HCT116 (cell line): ENCODE measurements around the gene USP47. TPM values are rescaled to one million over a fixed set of nuclear protein-coding genes. Genes with fewer than 3 reads are reported as not detected.

ENCODE experiments used
- ATAC-seq: fragments of 200-7000 bp; cut with Tn5 transposase; 2 replicates; pipeline ENCODE4 v1.9.1; 2020; ENCODE audit warnings: mild to moderate bottlenecking, moderate library complexity
- BruUV-seq: library from RNA; stranded (reverse); fragments of 400-500 nt; replicated peaks from 2 replicates; lab custom pipeline; 2021; lab: Mats Ljungman, UMichigan
- CTCF ChIA-PET: fragments of 300-600 bp; sonication (Branson Sonifier 250); formaldehyde crosslinking; loops from one replicate; lab custom pipeline; 2021; ENCODE audit warnings: antibody characterized with exemption; lab: Charles Lee
- POLR2A ChIA-PET: fragments of 300-600, 350-600 bp; sonication (Branson Sonifier 250); formaldehyde crosslinking; loops from one replicate; lab custom pipeline; 2021; ENCODE audit warnings: antibody characterized with exemption; lab: Charles Lee
- RAD21 ChIA-PET, 2 experiments: fragments of 300-600 bp; sonication (Branson Sonifier 250); formaldehyde crosslinking; loops; one replicate each; lab custom pipeline; 2023; ENCODE audit warnings: low total read pairs in 2 of 2; ENCODE audit not compliant: uncharacterized antibody in 2 of 2, unreplicated experiment in 2 of 2, low non-redundant PET in 1 of 2; lab: Charles Lee
- DNase-seq: peaks from one replicate; pipeline ENCODE4 v3.0.0-alpha.2; 2010; ENCODE audit warnings: low read depth, low spot score
- H2AFZ ChIP-seq: fragments of 200-600 bp; shearing (Covaris generic), sonication (generic); 2 replicates; pipeline ENCODE4 v1.6.1; 2017; ENCODE audit warnings: low read depth, mixed run types, mixed read lengths, antibody characterized with exemption, low read length; ENCODE audit not compliant: poor library complexity, severe bottlenecking
- H3K27ac ChIP-seq: 2 replicates; pipeline ENCODE4 v1.5.1; 2012; ENCODE audit warnings: low read depth, low read length
- H3K27me3 ChIP-seq: fragments of 200-600 bp; sonication (generic); 2 replicates; pipeline ENCODE4 v1.6.1; 2016; ENCODE audit warnings: mixed run types, low read length, mixed read lengths; ENCODE audit not compliant: insufficient read depth
- H3K36me3 ChIP-seq, 2 experiments: fragments of 200-500 bp in 1 of 2; fragments of 200-600 bp in 1 of 2; sonication (Bioruptor generic) in 1 of 2; sonication (generic) in 1 of 2; 2 replicates each; pipeline versions ENCODE4 v1.5.1 to v1.6.1; 2014 to 2016; ENCODE audit warnings: low read length in 2 of 2, inconsistent platforms in 1 of 2, mixed read lengths in 1 of 2, mixed run types in 1 of 2; ENCODE audit not compliant: insufficient read depth in 2 of 2, control insufficient read depth in 1 of 2
- H3K4me1 ChIP-seq, 2 experiments: fragments of 200-600 bp in 1 of 2; sonication (generic) in 1 of 2; 2 replicates each; pipeline versions ENCODE4 v1.5.1 to v1.6.1; 2012 to 2017; ENCODE audit warnings: low read length in 2 of 2, inconsistent platforms in 1 of 2, mild to moderate bottlenecking in 1 of 2, mixed read lengths in 1 of 2, mixed run types in 1 of 2, moderate library complexity in 1 of 2; ENCODE audit not compliant: insufficient read depth in 2 of 2, control insufficient read depth in 1 of 2
- H3K4me2 ChIP-seq: fragments of 200-600 bp; sonication (generic); 2 replicates; pipeline ENCODE4 v1.6.1; 2017; ENCODE audit warnings: mixed run types, low read length, mixed read lengths
- H3K4me3 ChIP-seq, 2 experiments: fragments of 200-600 bp in 1 of 2; sonication (generic) in 1 of 2; replicated peaks in 1 of 2; 2 replicates each; pipeline ENCODE4 v1.5.1; 2011 to 2016; ENCODE audit warnings: low read length in 2 of 2, control low read depth in 1 of 2, low read depth in 1 of 2, mild to moderate bottlenecking in 1 of 2, mixed read lengths in 1 of 2, mixed run types in 1 of 2
- H3K79me2 ChIP-seq: fragments of 200-600 bp; sonication (generic); 2 replicates; pipeline ENCODE4 v1.6.1; 2017; ENCODE audit warnings: mild to moderate bottlenecking, mixed run types, low read length, moderate library complexity, mixed read lengths; ENCODE audit not compliant: insufficient read depth
- H3K9ac ChIP-seq: fragments of 200-600 bp; sonication (generic); 2 replicates; pipeline ENCODE4 v1.6.1; 2016; ENCODE audit warnings: low read length, mixed read lengths
- H3K9me2 ChIP-seq: fragments of 200-600 bp; sonication (generic), shearing (Covaris generic); 2 replicates; pipeline ENCODE4 v1.6.1; 2017; ENCODE audit warnings: mixed run types, mild to moderate bottlenecking, moderate library complexity; ENCODE audit not compliant: insufficient read depth
- H3K9me3 ChIP-seq, 2 experiments: fragments of 200-500 bp in 1 of 2; fragments of 200-600 bp in 1 of 2; sonication (Bioruptor generic) in 1 of 2; sonication (generic) in 1 of 2; 2 replicates each; pipeline ENCODE4 v1.6.1; 2014 to 2017; ENCODE audit warnings: low read length in 2 of 2, mixed read lengths in 2 of 2, inconsistent platforms in 1 of 2, low read depth in 1 of 2, mild to moderate bottlenecking in 1 of 2, mixed run types in 1 of 2, moderate library complexity in 1 of 2; ENCODE audit not compliant: control insufficient read depth in 1 of 2, insufficient read depth in 1 of 2
- H4K20me1 ChIP-seq: fragments of 200-600 bp; sonication (generic), shearing (Covaris generic); 2 replicates; pipeline ENCODE4 v1.6.1; 2017; ENCODE audit warnings: mixed run types, mild to moderate bottlenecking, moderate library complexity; ENCODE audit not compliant: insufficient read depth
- FOSL1 ChIP-seq: IDR thresholded peaks from 2 replicates; pipeline ENCODE4 v1.6.1; 2012; ENCODE audit warnings: low read depth
- JUND ChIP-seq: IDR thresholded peaks from 2 replicates; pipeline ENCODE4 v1.6.1; 2012
- POLR2AphosphoS5 ChIP-seq: IDR thresholded peaks from 2 replicates; pipeline ENCODE4 v1.6.1; 2011; ENCODE audit warnings: mild to moderate bottlenecking, low read depth, low read length, moderate library complexity
- SIN3A ChIP-seq: IDR thresholded peaks from 2 replicates; pipeline ENCODE4 v1.6.1; 2012; ENCODE audit warnings: low read depth
- SP1 ChIP-seq: IDR thresholded peaks from 2 replicates; pipeline ENCODE4 v1.6.1; 2012; ENCODE audit warnings: low read depth
- SRF ChIP-seq: IDR thresholded peaks from 2 replicates; pipeline ENCODE4 v1.6.1; 2012; ENCODE audit warnings: low read depth
- TCF7L2 ChIP-seq: IDR thresholded peaks from 2 replicates; pipeline ENCODE4 v1.7.0; 2011; ENCODE audit warnings: borderline replicate concordance, inconsistent platforms; ENCODE audit not compliant: insufficient read depth, insufficient read length; ENCODE audit errors: extremely low read depth
- YY1 ChIP-seq: IDR thresholded peaks from 2 replicates; pipeline ENCODE4 v1.6.1; 2011; ENCODE audit warnings: low read length, low read depth, moderate library complexity, mild to moderate bottlenecking; ENCODE audit not compliant: insufficient replicate concordance; ENCODE audit errors: extremely low read depth
- ZFX ChIP-seq: fragments of 450-650 bp; IDR thresholded peaks from 2 replicates; pipeline ENCODE4 v1.6.1; 2017
- intact Hi-C: fragments of 100-400 bp; cut with micrococcal nuclease; formaldehyde crosslinking; loops from 2 replicates; pipeline ENCODE4 v1.10.0; 2022
- total RNA-seq: library from RNA; stranded (reverse); gene quantifications from one replicate; pipeline ENCODE4 v1.2.1, GENCODE V29; 2021; ENCODE audit not compliant: unreplicated experiment
- TF ChIP-seq, protein P1 (sequence below): IDR thresholded peaks from 2 replicates; pipeline ENCODE4 v1.6.1; 2012

The USP47 gene
- total RNA-seq, 1 experiment from 2014 or later, result 18.9 TPM

DNA sequence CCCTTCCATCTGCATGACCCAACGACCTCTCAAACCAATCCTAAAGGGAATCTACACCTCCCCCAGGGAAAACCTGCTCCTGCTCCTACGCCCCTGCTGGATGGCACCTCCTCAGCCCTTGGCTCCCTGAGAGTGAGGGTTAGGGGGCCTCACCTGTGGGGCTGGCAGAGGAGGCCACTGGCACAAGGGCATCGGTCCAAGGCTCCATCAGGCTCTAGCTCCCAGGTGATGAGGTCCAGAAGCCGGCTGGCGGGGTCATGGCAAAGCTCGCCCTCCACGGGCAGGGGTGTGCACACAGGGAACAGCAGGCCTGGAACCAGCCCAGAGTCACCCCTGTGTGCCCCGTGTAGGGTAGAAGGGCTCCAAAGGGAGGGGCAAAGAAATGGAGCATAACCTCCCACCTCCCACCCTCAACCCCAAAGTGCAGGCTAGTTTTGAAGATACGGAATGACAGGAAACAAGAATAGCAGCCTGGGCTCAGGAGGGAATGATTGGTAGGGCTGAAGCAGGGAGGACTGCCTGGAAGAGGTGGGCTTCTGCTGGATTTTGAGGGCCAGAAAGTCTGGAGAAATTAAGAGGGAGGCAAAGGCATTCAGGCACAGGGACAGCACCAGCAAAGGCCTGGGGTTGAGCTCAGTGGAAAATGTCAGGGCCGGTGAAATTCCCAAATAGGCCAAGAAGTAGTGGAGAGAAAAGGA lies 124.0 kb downstream of the USP47 start:
- Histone ChIP-seq H3K79me2 (no peaks in the 10 kb centered on the region), H3K4me1 (peaks cover 0 to 7% of the 10 kb centered on the region in 2 experiments; a peak in 1 of 4 replicates), H3K9me3 (no peaks in the 10 kb centered on the region), H3K4me3 (no peak overlapping the region), H3K4me2 (no peak overlapping the region), H3K27me3 (no peaks in the 10 kb centered on the region), H3K9me2 (no peaks in the 10 kb centered on the region), H3K36me3 (no peaks in the 10 kb centered on the region), H2AFZ (no peak overlapping the region), H3K9ac (no peak overlapping the region), H3K27ac (no peak overlapping the region), H4K20me1 (no peaks in the 10 kb centered on the region)
- no peak for ATAC-seq
- no TSS peak for BruUV-seq
- POLR2A ChIA-PET, result no interaction called here
- CTCF ChIA-PET, result interaction anchor here (1.4 to 3.0 kb wide), 6 partner anchors 8 to 79 kb away, joined by 5 to 21 read pairs (median 10); no protein-coding TSS in a partner anchor
- RAD21 ChIA-PET, result no interaction called here
- DNase-seq, result no peak
- intact Hi-C loops, result no loop called here
- TF ChIP-seq, protein P1, sequence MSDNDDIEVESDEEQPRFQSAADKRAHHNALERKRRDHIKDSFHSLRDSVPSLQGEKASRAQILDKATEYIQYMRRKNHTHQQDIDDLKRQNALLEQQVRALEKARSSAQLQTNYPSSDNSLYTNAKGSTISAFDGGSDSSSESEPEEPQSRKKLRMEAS, result no peak
- TF ChIP-seq ZFX (no peak), SP1 (no peak), FOSL1 (no peak)
- TF ChIP-seq, all 23 proteins: peak for 0

DNA sequence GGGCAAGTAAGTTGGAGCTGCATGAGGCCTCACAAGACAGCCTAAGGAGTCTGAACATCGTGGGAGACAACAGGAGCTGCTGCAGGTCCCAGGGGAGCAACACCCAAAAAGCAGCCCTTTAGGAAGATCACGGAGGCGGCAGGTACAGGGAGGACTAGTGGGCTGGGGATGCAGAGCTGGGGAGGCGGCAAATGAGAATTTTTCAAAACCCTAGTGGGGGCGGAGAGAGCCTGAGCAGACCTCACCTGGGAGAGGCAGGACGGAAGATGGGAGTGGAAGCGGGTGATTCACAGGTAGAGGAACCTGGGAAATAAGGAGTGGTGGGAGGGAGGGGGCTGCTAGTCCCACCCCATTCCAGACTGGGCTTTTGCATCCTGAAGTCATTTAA lies 124.6 kb downstream of the USP47 start:
- H3K4me2 ChIP-seq, result 0 out of 2 replicates have a peak overlapping the region, but pooled peaks have one; percentile 15
- no peak overlapping the region for H2AFZ ChIP-seq
- ChIA-PET POLR2A (no interaction called here), CTCF (interaction anchor here (1.2 to 3.0 kb wide), 11 partner anchors 8 to 91 kb away, joined by 3 to 21 read pairs (median 7); no protein-coding TSS in a partner anchor), RAD21 (interaction anchor here in 1 of 2 experiments (1.1 kb wide), 1 partner anchor 78 kb away, joined by 3 read pairs; no protein-coding TSS in a partner anchor)
- no peaks in the 10 kb centered on the region for H4K20me1 ChIP-seq
- intact Hi-C loops, result no loop called here
- H3K27ac ChIP-seq, result no peak overlapping the region
- no peaks in the 10 kb centered on the region for H3K27me3 ChIP-seq
- no peaks in the 10 kb centered on the region for H3K9me3 ChIP-seq
- no peak overlapping the region for H3K9ac ChIP-seq
- BruUV-seq, result no TSS peak
- H3K4me3 ChIP-seq, result no peak overlapping the region
- H3K9me2 ChIP-seq, result no peaks in the 10 kb centered on the region
- H3K79me2 ChIP-seq, result no peaks in the 10 kb centered on the region
- no peak for DNase-seq
- no peaks in the 10 kb centered on the region for H3K36me3 ChIP-seq
- peak; percentile 17 for ATAC-seq
- peaks cover 0 to 7% of the 10 kb centered on the region in 2 experiments; a peak in 1 of 4 replicates for H3K4me1 ChIP-seq
- TF ChIP-seq POLR2AphosphoS5, result no peak
- no peak for TF ChIP-seq TCF7L2
- no peak for TF ChIP-seq JUND
- TF ChIP-seq FOSL1, result no peak
- no peak for TF ChIP-seq SIN3A
- TF ChIP-seq YY1, result no peak
- no peak for TF ChIP-seq SRF
